ENCODE results near the gene MAP3K4.

- no peak for TF ChIP-seq CTCF (IDR thresholded peaks at IDR 0.05)
- TF ChIP-seq POLR2A (IDR thresholded peaks at IDR 0.05): no peak
These were observed 162.2 kb downstream of the MAP3K4 start for GRCh38 chr6:161153725-161154124.

All from esophagus squamous epithelium (tissue), 4 donors.